OCI-LY1 (cell line): Measurements from ENCODE around the gene HYDIN.
"Not testable (repeated sequence)": the region's sequence is repeated elsewhere in the genome, so short reads cannot be mapped to it uniquely, and the experiment has no call there.

Experiments used
- CTCF ChIP-seq: fragments of 200-600 bp; sonication (generic), shearing (Covaris generic); IDR thresholded peaks from 2 replicates; pipeline ENCODE4 v1.5.1; 2017; ENCODE audit warnings: mild to moderate bottlenecking, antibody characterized with exemption, low read length, moderate library complexity, mixed read lengths
- EZH2 ChIP-seq: fragments of 200-600 bp; sonication (generic), shearing (Covaris generic); IDR thresholded peaks from 2 replicates; pipeline ENCODE4 v1.8.0; 2017; ENCODE audit warnings: borderline replicate concordance, mixed run types, mild to moderate bottlenecking, antibody characterized with exemption, low read length, moderate library complexity, mixed read lengths

GRCh38 chr16:70992511-70992910 lies 238.0 kb downstream of the HYDIN start:
- TF ChIP-seq EZH2, CTCF: not testable (repeated sequence)
